ENCODE results near the gene RIPK3.
"Not testable (repeated sequence)": the region's sequence is repeated elsewhere in the genome, so short reads cannot be mapped to it uniquely, and the experiment has no call there.

The RIPK3 gene

GRCh38 chr14:24342889-24343288 lies 3.1 kb upstream of the RIPK3 start:
- DNase-seq: no peak

GRCh38 chr14:24340606-24341005 lies 815 bp upstream of the RIPK3 start:
- no peak for DNase-seq

- no peak for DNase-seq
Measured at GRCh38 chr14:24338843-24339242, 948 bp downstream of the RIPK3 start.

GRCh38 chr14:24337824-24338175 lies 2.0 kb downstream of the RIPK3 start:
- DNase-seq: no peak

GRCh38 chr14:24337144-24337823 lies 2.5 kb downstream of the RIPK3 start:
- DNase-seq: no peak

- no peak for DNase-seq
Measured at GRCh38 chr14:24335461-24336171, 4.2 kb downstream of the RIPK3 start.

GRCh38 chr14:24334431-24335291 lies 5.1 kb downstream of the RIPK3 start, which contains the start of gene ADCY4:
TSS of gene ADCY4 (minus strand) at chr14:24335071. CDS start at chr14:24334652, 419 bp downstream.
- no peak for DNase-seq

GRCh38 chr14:24332268-24332993 lies 7.4 kb downstream of the RIPK3 start:
- peak; percentile 39 to 73 (median 63) for DNase-seq

- DNase-seq: no peak
Measured at GRCh38 chr14:24331731-24332267, 8.0 kb downstream of the RIPK3 start.

GRCh38 chr14:24330973-24331674 lies 8.7 kb downstream of the RIPK3 start:
- DNase-seq: no peak

GRCh38 chr14:24329736-24330135 lies 10.1 kb downstream of the RIPK3 start:
- DNase-seq: peak in 1 of 4 experiments; percentile 12

GRCh38 chr14:24329073-24329663 lies 10.6 kb downstream of the RIPK3 start:
- DNase-seq: no peak

- DNase-seq: not testable (repeated sequence)
Measured at GRCh38 chr14:24327914-24328313, 11.9 kb downstream of the RIPK3 start.

GRCh38 chr14:24327303-24327702 lies 12.5 kb downstream of the RIPK3 start:
- no peak for DNase-seq

- DNase-seq: no peak
Measured at GRCh38 chr14:24325963-24326362, 13.8 kb downstream of the RIPK3 start.

GRCh38 chr14:24325041-24325530 lies 14.7 kb downstream of the RIPK3 start:
- no peak for DNase-seq

- DNase-seq: no peak
Measured at GRCh38 chr14:24324024-24324423, 15.8 kb downstream of the RIPK3 start.

GRCh38 chr14:24323341-24323740 lies 16.4 kb downstream of the RIPK3 start:
- DNase-seq: no peak

GRCh38 chr14:24322672-24323071 lies 17.1 kb downstream of the RIPK3 start:
- DNase-seq: no peak

- no peak for DNase-seq
Measured at GRCh38 chr14:24321212-24321975, 18.4 kb downstream of the RIPK3 start.

All from activated CD4-positive, CD25-positive, alpha-beta regulatory T cell (primary cell).